IMR-90 (cell line): ENCODE data around the gene PPP1R9B. TPM values are rescaled to one million over a fixed set of nuclear protein-coding genes. Genes with fewer than 3 reads are reported as not detected.

Source experiments
- MAFK ChIP-seq: IDR thresholded peaks from 2 replicates; pipeline ENCODE4 v1.6.1; 2012; ENCODE audit warnings: low read depth, low read length, improper control_type of control experiment
- MAZ ChIP-seq: IDR thresholded peaks from 2 replicates; pipeline ENCODE4 v1.6.1; 2012; ENCODE audit warnings: low read depth, mild to moderate bottlenecking, low read length, improper control_type of control experiment, moderate library complexity, borderline replicate concordance
- SMC3 ChIP-seq: fragments of 150-350 bp; IDR thresholded peaks from 2 replicates; pipeline ENCODE4 v1.6.1; 2016; ENCODE audit warnings: low read depth, mild to moderate bottlenecking, antibody characterized with exemption, low read length, moderate library complexity
- polyA plus RNA-seq, 3 experiments: library from polyadenylated mRNA; depleted of rRNA; stranded (reverse); fragments of >200 nt; gene quantifications; 2 replicates each; pipeline ENCODE4 v1.2.3, GENCODE V29; 2012; ENCODE audit warnings: low replicate concordance in 1 of 3
- total RNA-seq: library from RNA; depleted of rRNA; stranded (reverse); fragments of >200 nt; gene quantifications from 2 replicates; pipeline ENCODE4 v1.2.3, GENCODE V29; 2012

Gene PPP1R9B
- total and polyA plus RNA-seq, 2 of the 4 experiments (the other 2 are of a cell fraction): 23.0 to 28.0 TPM

- TF ChIP-seq MAFK (no peak), SMC3 (0 out of 2 replicates have a peak, but pooled peaks have one; percentile 28), MAZ (no peak)
These were observed 44.7 kb upstream of the PPP1R9B start (continued) for GRCh38 chr17:50194934-50195865.
